GM12875 (cell line): Measurements from ENCODE around the gene MYO5A.
"Not testable (repeated sequence)": the region's sequence is repeated elsewhere in the genome, so short reads cannot be mapped to it uniquely, and the experiment has no call there.

ENCODE experiments used
- H3K4me3 ChIP-seq: one replicate; pipeline ENCODE4 v1.5.1; 2011; ENCODE audit warnings: low read depth, low read length, control low read depth
- TF ChIP-seq, protein P1 (sequence below): IDR thresholded peaks from 2 replicates; pipeline ENCODE4 v1.5.1; 2011; ENCODE audit warnings: low read depth, mild to moderate bottlenecking, control low read depth, inconsistent platforms, low read length, moderate library complexity, borderline replicate concordance; ENCODE audit not compliant: insufficient read depth

Gene MYO5A

GRCh38 chr15:52556524-52557273 is 28.0 kb upstream of the MYO5A start:
- TF ChIP-seq, protein P1, sequence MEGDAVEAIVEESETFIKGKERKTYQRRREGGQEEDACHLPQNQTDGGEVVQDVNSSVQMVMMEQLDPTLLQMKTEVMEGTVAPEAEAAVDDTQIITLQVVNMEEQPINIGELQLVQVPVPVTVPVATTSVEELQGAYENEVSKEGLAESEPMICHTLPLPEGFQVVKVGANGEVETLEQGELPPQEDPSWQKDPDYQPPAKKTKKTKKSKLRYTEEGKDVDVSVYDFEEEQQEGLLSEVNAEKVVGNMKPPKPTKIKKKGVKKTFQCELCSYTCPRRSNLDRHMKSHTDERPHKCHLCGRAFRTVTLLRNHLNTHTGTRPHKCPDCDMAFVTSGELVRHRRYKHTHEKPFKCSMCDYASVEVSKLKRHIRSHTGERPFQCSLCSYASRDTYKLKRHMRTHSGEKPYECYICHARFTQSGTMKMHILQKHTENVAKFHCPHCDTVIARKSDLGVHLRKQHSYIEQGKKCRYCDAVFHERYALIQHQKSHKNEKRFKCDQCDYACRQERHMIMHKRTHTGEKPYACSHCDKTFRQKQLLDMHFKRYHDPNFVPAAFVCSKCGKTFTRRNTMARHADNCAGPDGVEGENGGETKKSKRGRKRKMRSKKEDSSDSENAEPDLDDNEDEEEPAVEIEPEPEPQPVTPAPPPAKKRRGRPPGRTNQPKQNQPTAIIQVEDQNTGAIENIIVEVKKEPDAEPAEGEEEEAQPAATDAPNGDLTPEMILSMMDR: no peak
- no peak overlapping the region for H3K4me3 ChIP-seq

- H3K4me3 ChIP-seq: no peak overlapping the region
- TF ChIP-seq, protein P1: no peak
These were observed 23.6 kb upstream of the MYO5A start for GRCh38 chr15:52552303-52552702.

- TF ChIP-seq, protein P1: no peak
- no peak overlapping the region for H3K4me3 ChIP-seq
These were observed 23.1 kb upstream of the MYO5A start for GRCh38 chr15:52551762-52552161.

DNA sequence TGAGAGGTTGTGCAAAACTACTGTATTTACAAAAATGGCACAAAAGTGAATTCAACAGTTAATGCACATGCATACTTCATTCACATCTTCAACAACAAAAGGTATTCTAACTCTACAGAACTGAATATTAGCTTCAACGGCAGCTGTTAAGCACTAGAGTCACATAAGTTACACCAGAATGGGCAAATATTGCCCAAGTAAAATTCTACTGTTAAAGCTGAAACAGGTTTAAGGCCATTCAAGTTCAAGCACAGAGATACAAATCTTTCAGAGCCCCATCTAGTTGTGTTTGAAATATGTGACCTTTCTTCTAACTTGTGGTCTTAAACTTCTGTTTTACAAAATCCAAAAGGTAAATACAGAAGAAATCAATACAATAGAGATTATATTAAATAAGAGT is 22.5 kb upstream of the MYO5A start:
- not testable (repeated sequence) for H3K4me3 ChIP-seq

GRCh38 chr15:52546031-52546751 is 17.5 kb upstream of the MYO5A start:
- TF ChIP-seq, protein P1: no peak
- no peak overlapping the region for H3K4me3 ChIP-seq

- TF ChIP-seq, protein P1: no peak
These were observed 11.8 kb upstream of the MYO5A start for GRCh38 chr15:52540374-52541012.

DNA sequence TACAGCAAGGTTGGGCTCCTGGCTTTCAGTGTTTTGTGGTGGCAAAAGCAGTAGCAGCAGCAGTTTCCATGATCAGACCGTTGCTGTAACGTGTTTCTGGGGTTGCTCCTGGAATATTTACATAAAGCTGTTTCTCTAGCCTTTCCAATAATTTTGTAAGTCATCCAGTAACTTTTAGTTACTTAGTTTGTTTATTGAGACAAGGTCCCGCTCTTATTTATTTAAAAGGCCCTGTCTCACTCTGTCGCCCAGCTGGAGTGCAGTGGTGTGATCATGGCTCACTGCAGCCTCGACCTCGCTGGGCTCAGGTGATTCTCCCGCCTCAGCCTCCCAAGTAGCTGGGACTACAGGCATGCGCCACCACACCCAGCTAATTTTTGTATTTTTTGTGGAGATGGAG is 8.8 kb upstream of the MYO5A start:
- TF ChIP-seq, protein P1: no peak
- no peak overlapping the region for H3K4me3 ChIP-seq

More at GRCh38 chr15:52540374-52541012, 11.8 kb upstream of the MYO5A start:
- H3K4me3 ChIP-seq: no peak overlapping the region
